HG03378 (cell line): ENCODE results near the gene CFAP92.

Experiments used
- ATAC-seq: cut with Tn5 transposase; IDR thresholded peaks from one replicate; pipeline ENCODE4 v1.9.1; 2021; ENCODE audit warnings: mild to moderate bottlenecking, moderate library complexity; ENCODE audit not compliant: unreplicated experiment

Gene CFAP92

GRCh38 chr3:129026728-129027543 lies 33.1 kb upstream of the CFAP92 start:
- peak; percentile 92 for ATAC-seq

GRCh38 chr3:129025691-129026435 lies 32.0 kb upstream of the CFAP92 start:
- ATAC-seq: no peak

- no peak for ATAC-seq
These were observed 31.2 kb upstream of the CFAP92 start for GRCh38 chr3:129025108-129025507.

GRCh38 chr3:129023909-129024308 lies 30.0 kb upstream of the CFAP92 start:
- no peak for ATAC-seq

- no peak for ATAC-seq
These were observed 29.1 kb upstream of the CFAP92 start for GRCh38 chr3:129023008-129023358.

- ATAC-seq: no peak
These were observed 28.5 kb upstream of the CFAP92 start for GRCh38 chr3:129022114-129023007.

GRCh38 chr3:129021140-129021551 lies 27.3 kb upstream of the CFAP92 start:
- no peak for ATAC-seq

GRCh38 chr3:129020691-129021090 lies 26.8 kb upstream of the CFAP92 start:
- ATAC-seq: no peak

GRCh38 chr3:129019266-129019665 lies 25.4 kb upstream of the CFAP92 start:
- no peak for ATAC-seq

- ATAC-seq: no peak
These were observed 24.9 kb upstream of the CFAP92 start for GRCh38 chr3:129018751-129019150.

GRCh38 chr3:129018271-129018670 lies 24.4 kb upstream of the CFAP92 start:
- no peak for ATAC-seq

- no peak for ATAC-seq
These were observed 23.6 kb upstream of the CFAP92 start for GRCh38 chr3:129017484-129017899.

GRCh38 chr3:129016720-129017483 lies 23.0 kb upstream of the CFAP92 start:
- ATAC-seq: no peak

GRCh38 chr3:129016356-129016719 lies 22.5 kb upstream of the CFAP92 start:
- ATAC-seq: no peak

- ATAC-seq: no peak
These were observed 21.7 kb upstream of the CFAP92 start for GRCh38 chr3:129015388-129016105.

- no peak for ATAC-seq
These were observed 21.0 kb upstream of the CFAP92 start for GRCh38 chr3:129014793-129015345.

GRCh38 chr3:129014148-129014547 lies 20.3 kb upstream of the CFAP92 start:
- ATAC-seq: no peak

- ATAC-seq: no peak
These were observed 19.6 kb upstream of the CFAP92 start for GRCh38 chr3:129013491-129013891.

GRCh38 chr3:129010310-129010956 lies 16.6 kb upstream of the CFAP92 start:
- no peak for ATAC-seq
